Bronchial epithelial cell (primary cell): ENCODE data around the gene SHANK1. TPM values are rescaled to one million over a fixed set of nuclear protein-coding genes. Genes with fewer than 3 reads are reported as not detected.
A peak's percentile ranks its signal among the peaks of the same experiment; 100 is the strongest.

ENCODE experiments used
- DNase-seq: peaks from one replicate; pipeline ENCODE4 v3.0.0-alpha.2; 2010; ENCODE audit warnings: low read depth
- FAIRE-seq: peaks from 2 replicates; lab custom pipeline; 2011; peaks lifted over from hg19 to GRCh38; lab: Jason Lieb, UNC
- H3K27me3 ChIP-seq: 2 replicates; pipeline ENCODE4 v1.5.1; 2011; ENCODE audit warnings: low read length; ENCODE audit not compliant: control insufficient read depth, insufficient read depth
- H3K36me3 ChIP-seq: 2 replicates; pipeline ENCODE4 v1.5.1; 2011; ENCODE audit warnings: low read length; ENCODE audit not compliant: control insufficient read depth, insufficient read depth
- H3K4me3 ChIP-seq: 2 replicates; pipeline ENCODE4 v1.5.1; 2011; ENCODE audit warnings: mild to moderate bottlenecking, low read depth, low read length, control low read depth
- total RNA-seq: library from RNA; depleted of rRNA; stranded (reverse); fragments of >200 nt; gene quantifications from 2 replicates; pipeline ENCODE4 v1.2.1, GENCODE V29; 2014
- TF ChIP-seq, protein P1 (sequence below): IDR thresholded peaks from 2 replicates; pipeline ENCODE4 v1.5.1; 2011; ENCODE audit warnings: mild to moderate bottlenecking, moderate library complexity, low read length, control low read depth, inconsistent platforms; ENCODE audit not compliant: insufficient read depth, severe bottlenecking

The SHANK1 gene
- total RNA-seq, 1 donor from 2014 or later, result not detected

DNA sequence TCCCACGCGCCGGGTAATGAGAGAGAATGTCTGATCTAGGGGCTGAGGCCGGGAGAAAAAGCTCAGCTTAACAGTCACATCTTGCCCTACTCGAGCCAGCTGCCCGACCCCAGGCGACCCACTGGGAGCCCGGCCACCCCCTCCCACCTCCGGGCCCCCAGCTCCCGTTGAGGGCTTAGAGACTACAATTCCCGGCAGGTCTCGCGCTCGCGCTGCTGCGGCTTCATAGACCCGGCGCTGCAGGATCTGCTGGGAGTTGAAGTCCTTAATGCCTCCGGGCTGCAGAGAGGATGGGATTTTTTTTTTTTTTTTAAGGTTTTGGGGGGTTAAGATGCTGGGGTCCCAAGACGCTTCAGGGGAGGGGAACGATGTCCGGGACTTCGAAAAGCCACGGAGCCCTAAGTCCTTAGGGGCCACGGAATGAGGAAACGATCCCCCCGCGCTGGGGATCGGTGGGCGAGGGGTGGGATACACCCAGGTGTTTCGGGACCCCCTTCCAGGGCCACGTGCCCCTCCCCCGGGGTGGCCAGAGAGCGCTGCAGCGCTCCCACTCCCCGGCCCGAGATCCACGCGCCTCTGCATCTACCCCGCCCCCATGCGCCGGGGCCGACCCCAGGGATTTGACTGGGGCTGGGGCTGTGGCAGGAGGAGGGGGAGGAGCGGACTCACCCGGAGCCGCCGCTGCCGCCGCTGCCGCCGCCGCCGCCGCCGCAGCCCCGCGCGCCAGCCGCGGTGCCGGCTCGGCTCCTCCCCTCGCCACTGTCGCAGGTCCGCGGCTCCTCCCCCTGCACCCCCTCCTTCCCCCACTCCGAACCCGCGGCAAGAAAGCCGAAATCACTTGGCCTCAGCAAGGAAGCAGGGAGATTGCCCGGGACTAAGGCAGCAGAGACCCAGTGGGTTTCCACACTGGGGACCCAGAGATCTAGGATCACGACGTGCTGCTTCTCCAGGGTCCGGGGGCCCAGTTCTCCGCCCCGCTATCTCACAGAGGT, 80.2 kb downstream of the SHANK1 start, which contains the start of gene SYT3:
Gene SYT3 (minus strand): TSS at position 761 of the 992 bp plus-strand sequence. CDS start 2,470 bp downstream, outside the sequence.
- DNase-seq (no peak), FAIRE-seq (no peak)
- Histone ChIP-seq H3K27me3 (peaks cover 1% of the 10 kb centered on the region), H3K4me3 (no peak within 1 kb of the TSS), H3K36me3 (no peaks in the 10 kb centered on the region)
- TF ChIP-seq, protein P1, sequence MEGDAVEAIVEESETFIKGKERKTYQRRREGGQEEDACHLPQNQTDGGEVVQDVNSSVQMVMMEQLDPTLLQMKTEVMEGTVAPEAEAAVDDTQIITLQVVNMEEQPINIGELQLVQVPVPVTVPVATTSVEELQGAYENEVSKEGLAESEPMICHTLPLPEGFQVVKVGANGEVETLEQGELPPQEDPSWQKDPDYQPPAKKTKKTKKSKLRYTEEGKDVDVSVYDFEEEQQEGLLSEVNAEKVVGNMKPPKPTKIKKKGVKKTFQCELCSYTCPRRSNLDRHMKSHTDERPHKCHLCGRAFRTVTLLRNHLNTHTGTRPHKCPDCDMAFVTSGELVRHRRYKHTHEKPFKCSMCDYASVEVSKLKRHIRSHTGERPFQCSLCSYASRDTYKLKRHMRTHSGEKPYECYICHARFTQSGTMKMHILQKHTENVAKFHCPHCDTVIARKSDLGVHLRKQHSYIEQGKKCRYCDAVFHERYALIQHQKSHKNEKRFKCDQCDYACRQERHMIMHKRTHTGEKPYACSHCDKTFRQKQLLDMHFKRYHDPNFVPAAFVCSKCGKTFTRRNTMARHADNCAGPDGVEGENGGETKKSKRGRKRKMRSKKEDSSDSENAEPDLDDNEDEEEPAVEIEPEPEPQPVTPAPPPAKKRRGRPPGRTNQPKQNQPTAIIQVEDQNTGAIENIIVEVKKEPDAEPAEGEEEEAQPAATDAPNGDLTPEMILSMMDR, result no peak

DNA sequence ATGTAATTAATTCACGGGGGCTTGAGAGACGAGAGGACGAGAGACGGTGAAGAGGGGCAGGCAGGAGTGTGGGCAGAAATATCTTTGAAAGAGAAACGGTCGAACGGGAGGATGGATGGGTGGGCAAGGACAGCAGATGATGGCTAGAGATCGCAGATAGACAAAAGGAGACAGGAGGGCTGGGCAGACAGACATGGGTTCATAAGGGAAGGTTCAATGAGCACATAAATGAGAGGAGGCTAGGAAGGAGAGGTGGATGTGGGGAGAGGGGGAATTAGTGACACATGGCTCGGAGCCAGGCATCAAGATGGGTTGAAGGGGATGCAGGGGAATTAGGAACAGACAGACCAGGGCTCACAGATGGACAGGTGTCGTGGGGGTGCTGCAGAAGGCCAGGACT, 81.0 kb downstream of the SHANK1 start:
- Histone ChIP-seq H3K27me3 (peaks cover 1% of the 10 kb centered on the region), H3K36me3 (no peaks in the 10 kb centered on the region), H3K4me3 (no peak overlapping the region)
- DNase-seq, result no peak
- FAIRE-seq, result no peak
- TF ChIP-seq, protein P1, result no peak

DNA sequence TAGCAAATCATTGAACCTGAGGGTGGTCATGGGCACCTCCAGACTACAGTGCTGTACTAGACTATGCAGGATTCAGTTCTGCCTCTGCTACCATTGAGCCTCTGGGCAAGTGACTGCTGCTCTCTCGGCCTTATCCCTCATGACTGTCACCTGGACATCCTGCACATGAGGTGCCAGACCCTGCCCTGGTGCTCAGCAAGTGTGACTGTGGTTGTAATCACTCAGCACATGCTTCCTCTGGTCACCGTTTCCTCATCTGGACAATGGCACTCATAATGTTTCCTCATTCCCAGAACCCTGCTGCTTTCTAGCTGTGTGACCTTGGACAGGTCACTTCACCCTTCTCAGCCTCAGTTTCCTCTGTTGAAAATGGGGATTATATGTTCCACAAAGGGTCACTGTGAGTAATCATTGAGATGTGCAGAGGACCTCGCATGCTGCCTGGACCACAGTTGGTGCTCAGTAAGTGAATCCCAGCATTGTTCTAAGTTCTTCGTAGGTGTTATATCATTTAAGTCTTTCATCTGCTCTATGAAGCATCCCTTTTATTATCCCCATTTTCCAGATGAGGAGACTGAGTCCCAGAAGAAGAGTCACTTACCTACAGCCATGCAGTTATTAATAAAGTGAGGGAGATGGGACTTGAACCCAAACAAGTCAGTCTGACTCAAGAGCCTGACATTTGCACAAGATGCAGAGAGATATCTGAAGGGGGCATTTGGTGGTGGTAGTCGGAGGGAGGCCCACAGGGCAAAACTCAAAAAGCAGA, 83.1 kb downstream of the SHANK1 start:
- DNase-seq, result no peak
- Histone ChIP-seq H3K36me3 (no peaks in the 10 kb centered on the region), H3K4me3 (no peak overlapping the region), H3K27me3 (peaks cover 1% of the 10 kb centered on the region)
- FAIRE-seq, result peak; percentile 36
- TF ChIP-seq, protein P1, result no peak

DNA sequence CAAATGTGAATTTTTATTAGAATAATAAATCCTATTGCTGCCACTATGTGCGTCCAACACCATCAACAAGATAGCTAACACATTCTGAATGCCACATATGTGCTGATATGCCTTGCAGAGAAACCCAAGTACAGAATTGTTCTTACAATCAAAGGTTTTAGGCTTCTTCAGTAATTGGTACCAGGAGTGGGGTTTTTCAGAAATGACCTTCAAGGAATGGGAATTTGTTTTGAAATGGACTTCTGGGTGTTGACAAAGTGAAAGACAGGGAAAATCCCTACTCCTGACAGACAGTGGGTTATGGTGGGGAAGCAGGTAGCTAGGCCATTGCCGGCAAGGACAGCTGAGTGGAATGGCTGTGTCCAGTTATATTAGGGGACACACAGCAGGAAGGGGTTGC, 85.6 kb downstream of the SHANK1 start:
- DNase-seq (no peak), FAIRE-seq (no peak)
- Histone ChIP-seq H3K36me3 (no peaks in the 10 kb centered on the region), H3K27me3 (no peaks in the 10 kb centered on the region), H3K4me3 (no peak overlapping the region)
- TF ChIP-seq, protein P1, result no peak

DNA sequence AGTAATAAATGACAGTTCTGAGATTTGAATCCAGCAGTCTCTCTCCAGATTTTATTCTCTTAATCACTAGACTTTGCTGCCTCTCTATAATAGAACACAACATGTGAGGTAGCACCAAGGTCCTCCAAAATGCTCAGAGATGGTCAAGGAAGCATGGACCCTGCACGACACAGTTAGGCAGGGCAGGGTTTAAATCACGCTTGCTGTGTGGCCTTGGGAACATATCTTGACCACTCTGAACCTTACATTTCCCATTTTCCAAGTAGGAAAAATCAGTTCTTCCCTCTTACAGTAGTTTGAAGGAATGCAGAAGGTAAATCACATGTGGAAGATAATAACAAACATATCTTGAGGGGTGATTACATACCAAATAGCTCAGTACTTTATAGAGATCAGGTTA, 86.2 kb downstream of the SHANK1 start:
- no peak for DNase-seq
- TF ChIP-seq, protein P1, result no peak
- no peak for FAIRE-seq
- no peaks in the 10 kb centered on the region for H3K36me3 ChIP-seq
- no peaks in the 10 kb centered on the region for H3K27me3 ChIP-seq
- no peak overlapping the region for H3K4me3 ChIP-seq
